ELF-1 (cell line): ENCODE results near the gene FRMPD3.
A peak's percentile ranks its signal among the peaks of the same experiment; 100 is the strongest.
"Not testable (repeated sequence)": the region's sequence is repeated elsewhere in the genome, so short reads cannot be mapped to it uniquely, and the experiment has no call there.

Source experiments
- DNase-seq: peaks from one replicate; pipeline ENCODE4 v3.0.0-alpha.2; 2016; ENCODE audit warnings: low read depth, low spot score

Gene FRMPD3

GRCh38 chrX:107448998-107449835, at the start of gene FRMPD3:
TSS of gene FRMPD3 (plus strand) at chrX:107449652. CDS start at chrX:107526589, 76,937 bp downstream.
- DNase-seq: peak; percentile 77

GRCh38 chrX:107420571-107420970, 28.9 kb upstream of the FRMPD3 start:
- no peak for DNase-seq

GRCh38 chrX:107421337-107421861, 28.1 kb upstream of the FRMPD3 start:
- DNase-seq: no peak

GRCh38 chrX:107429090-107429489, 20.4 kb upstream of the FRMPD3 start:
- DNase-seq: peak; percentile 50

- DNase-seq: no peak
These were observed 9.3 kb upstream of the FRMPD3 start for GRCh38 chrX:107440187-107440586.

GRCh38 chrX:107440692-107441091, 8.8 kb upstream of the FRMPD3 start:
- no peak for DNase-seq

GRCh38 chrX:107442914-107443527, 6.4 kb upstream of the FRMPD3 start:
- peak; percentile 78 for DNase-seq

GRCh38 chrX:107445146-107445545, 4.3 kb upstream of the FRMPD3 start:
- DNase-seq: peak; percentile 58

- peak; percentile 68 for DNase-seq
These were observed 3.8 kb upstream of the FRMPD3 start for GRCh38 chrX:107445631-107446030.

GRCh38 chrX:107447642-107448041, 1.8 kb upstream of the FRMPD3 start:
- no peak for DNase-seq

GRCh38 chrX:107448625-107448997, 841 bp upstream of the FRMPD3 start:
- DNase-seq: no peak

GRCh38 chrX:107450823-107451509, 1.5 kb downstream of the FRMPD3 start:
- peak; percentile 90 for DNase-seq

- peak; percentile 64 for DNase-seq
These were observed 2.3 kb downstream of the FRMPD3 start for GRCh38 chrX:107451731-107452130.

GRCh38 chrX:107452581-107452980, 3.1 kb downstream of the FRMPD3 start:
- DNase-seq: peak; percentile 16

- DNase-seq: no peak
These were observed 4.8 kb downstream of the FRMPD3 start for GRCh38 chrX:107454302-107454701.

GRCh38 chrX:107457289-107457688, 7.8 kb downstream of the FRMPD3 start:
- no peak for DNase-seq

- no peak for DNase-seq
These were observed 16.6 kb downstream of the FRMPD3 start for GRCh38 chrX:107465932-107466620.

GRCh38 chrX:107467271-107467670, 17.8 kb downstream of the FRMPD3 start:
- DNase-seq: no peak

GRCh38 chrX:107470198-107470597, 20.7 kb downstream of the FRMPD3 start:
- DNase-seq: no peak

GRCh38 chrX:107470971-107471370, 21.5 kb downstream of the FRMPD3 start:
- DNase-seq: peak; percentile 30

GRCh38 chrX:107471420-107471819, 22.0 kb downstream of the FRMPD3 start:
- not testable (repeated sequence) for DNase-seq

GRCh38 chrX:107477406-107477805, 28.0 kb downstream of the FRMPD3 start:
- DNase-seq: no peak
